ENCODE measurements around the gene PMEL. TPM values are rescaled to one million over a fixed set of nuclear protein-coding genes. Genes with fewer than 3 reads are reported as not detected.
A peak's percentile ranks its signal among the peaks of the same experiment; 100 is the strongest.
"Not testable (repeated sequence)": the region's sequence is repeated elsewhere in the genome, so short reads cannot be mapped to it uniquely, and the experiment has no call there.

PMEL gene
- total and polyA plus RNA-seq, 4 donors, result 0.70 to 8.8 (median 1.1) TPM

GRCh38 chr12:55985341-55985740 lies 19.5 kb upstream of the PMEL start:
- Histone ChIP-seq H3K27ac (ENCODE audit: low read depth, low read length) (no peak overlapping the region), H3K4me1 (ENCODE audit: control insufficient read depth, insufficient read depth, low read length) (no peaks in the 10 kb centered on the region), H3K36me3 (ENCODE audit: control insufficient read depth, insufficient read depth, low read length) (peaks cover 61% of the 10 kb centered on the region), H3K9me3 (ENCODE audit: control insufficient read depth, insufficient read depth, low read length) (no peaks in the 10 kb centered on the region), H3K27me3 (ENCODE audit: control insufficient read depth, insufficient read depth, low read length) (no peaks in the 10 kb centered on the region), H3K4me3 (ENCODE audit: low read depth, low read length) (no peak overlapping the region)
- DNase-seq (ENCODE audit: low read depth in 4 of 6, low spot score in 6 of 6), result no peak
- 100% methylated on average over 1 of the region's 4 CpGs for WGBS (ENCODE audit: insufficient coverage)

- Histone ChIP-seq H3K9me3 (ENCODE audit: control insufficient read depth, insufficient read depth, low read length) (no peaks in the 10 kb centered on the region), H3K4me3 (ENCODE audit: low read depth, low read length) (no peak overlapping the region), H3K36me3 (ENCODE audit: control insufficient read depth, insufficient read depth, low read length) (peaks cover 61% of the 10 kb centered on the region), H3K27ac (ENCODE audit: low read depth, low read length) (no peak overlapping the region), H3K27me3 (ENCODE audit: control insufficient read depth, insufficient read depth, low read length) (no peaks in the 10 kb centered on the region), H3K4me1 (ENCODE audit: control insufficient read depth, insufficient read depth, low read length) (no peaks in the 10 kb centered on the region)
- no CpG with 5 or more reads among the region's 2 CpGs for WGBS (ENCODE audit: insufficient coverage)
- no peak for DNase-seq (ENCODE audit: low read depth in 4 of 6, low spot score in 6 of 6)
Observed at GRCh38 chr12:55984861-55985260, 19.0 kb upstream of the PMEL start.

GRCh38 chr12:55983232-55983842 lies 17.5 kb upstream of the PMEL start:
- Histone ChIP-seq H3K9me3 (ENCODE audit: control insufficient read depth, insufficient read depth, low read length) (no peaks in the 10 kb centered on the region), H3K27me3 (ENCODE audit: control insufficient read depth, insufficient read depth, low read length) (no peaks in the 10 kb centered on the region), H3K4me3 (ENCODE audit: low read depth, low read length) (no peak overlapping the region), H3K36me3 (ENCODE audit: control insufficient read depth, insufficient read depth, low read length) (peaks cover 47% of the 10 kb centered on the region), H3K4me1 (ENCODE audit: control insufficient read depth, insufficient read depth, low read length) (no peaks in the 10 kb centered on the region), H3K27ac (ENCODE audit: low read depth, low read length) (no peak overlapping the region)
- DNase-seq (ENCODE audit: low read depth in 4 of 6, low spot score in 6 of 6), result no peak
- WGBS (ENCODE audit: insufficient coverage), result 100% methylated on average over 2 of the region's 4 CpGs

- Histone ChIP-seq H3K4me3 (ENCODE audit: low read depth, low read length) (no peak overlapping the region), H3K27me3 (ENCODE audit: control insufficient read depth, insufficient read depth, low read length) (no peaks in the 10 kb centered on the region), H3K4me1 (ENCODE audit: control insufficient read depth, insufficient read depth, low read length) (no peaks in the 10 kb centered on the region), H3K9me3 (ENCODE audit: control insufficient read depth, insufficient read depth, low read length) (no peaks in the 10 kb centered on the region), H3K36me3 (ENCODE audit: control insufficient read depth, insufficient read depth, low read length) (peaks cover 45% of the 10 kb centered on the region), H3K27ac (ENCODE audit: low read depth, low read length) (no peak overlapping the region)
- DNase-seq (ENCODE audit: low read depth in 4 of 6, low spot score in 6 of 6), result no peak
- WGBS (ENCODE audit: insufficient coverage), result 82% methylated on average over 2 of the region's 3 CpGs
Observed at GRCh38 chr12:55982319-55982936, 16.6 kb upstream of the PMEL start.

GRCh38 chr12:55981882-55982281 lies 16.0 kb upstream of the PMEL start:
- H3K9me3 ChIP-seq (ENCODE audit: control insufficient read depth, insufficient read depth, low read length); H3K4me3 ChIP-seq (ENCODE audit: low read depth, low read length); H3K27me3 ChIP-seq (ENCODE audit: control insufficient read depth, insufficient read depth, low read length); H3K27ac ChIP-seq (ENCODE audit: low read depth, low read length); DNase-seq (ENCODE audit: low read depth in 4 of 6, low spot score in 6 of 6); H3K4me1 ChIP-seq (ENCODE audit: control insufficient read depth, insufficient read depth, low read length): not testable (repeated sequence)
- peaks cover 40% of the 10 kb centered on the region for H3K36me3 ChIP-seq (ENCODE audit: control insufficient read depth, insufficient read depth, low read length)
- WGBS (ENCODE audit: insufficient coverage), result 96% methylated on average over 3 of the region's 5 CpGs

GRCh38 chr12:55979069-55979468 lies 13.2 kb upstream of the PMEL start:
- Histone ChIP-seq H3K4me3 (ENCODE audit: low read depth, low read length) (no peak overlapping the region), H3K36me3 (ENCODE audit: control insufficient read depth, insufficient read depth, low read length) (peaks cover 25% of the 10 kb centered on the region), H3K27me3 (ENCODE audit: control insufficient read depth, insufficient read depth, low read length) (no peaks in the 10 kb centered on the region), H3K9me3 (ENCODE audit: control insufficient read depth, insufficient read depth, low read length) (no peaks in the 10 kb centered on the region), H3K4me1 (ENCODE audit: control insufficient read depth, insufficient read depth, low read length) (peaks cover 3% of the 10 kb centered on the region), H3K27ac (ENCODE audit: low read depth, low read length) (no peak overlapping the region)
- WGBS (ENCODE audit: insufficient coverage), result 100% methylated on average over 1 of the region's 3 CpGs
- DNase-seq (ENCODE audit: low read depth in 4 of 6, low spot score in 6 of 6), result no peak

GRCh38 chr12:55978393-55978792 lies 12.6 kb upstream of the PMEL start:
- DNase-seq (ENCODE audit: low read depth in 4 of 6, low spot score in 6 of 6), result no peak
- Histone ChIP-seq H3K27me3 (ENCODE audit: control insufficient read depth, insufficient read depth, low read length) (no peaks in the 10 kb centered on the region), H3K4me3 (ENCODE audit: low read depth, low read length) (no peak overlapping the region), H3K36me3 (ENCODE audit: control insufficient read depth, insufficient read depth, low read length) (peaks cover 18% of the 10 kb centered on the region), H3K4me1 (ENCODE audit: control insufficient read depth, insufficient read depth, low read length) (peaks cover 3% of the 10 kb centered on the region), H3K9me3 (ENCODE audit: control insufficient read depth, insufficient read depth, low read length) (no peaks in the 10 kb centered on the region), H3K27ac (ENCODE audit: low read depth, low read length) (no peak overlapping the region)
- WGBS (ENCODE audit: insufficient coverage), result 95% methylated on average over 7 of the region's 7 CpGs

- H3K27me3 ChIP-seq (ENCODE audit: control insufficient read depth, insufficient read depth, low read length), result no peaks in the 10 kb centered on the region
- H3K27ac ChIP-seq (ENCODE audit: low read depth, low read length), result peak overlapping the region; percentile 90
- H3K4me1 ChIP-seq (ENCODE audit: control insufficient read depth, insufficient read depth, low read length), result peaks cover 3% of the 10 kb centered on the region
- peaks cover 8% of the 10 kb centered on the region for H3K36me3 ChIP-seq (ENCODE audit: control insufficient read depth, insufficient read depth, low read length)
- H3K4me3 ChIP-seq (ENCODE audit: low read depth, low read length), result peak overlapping the region; percentile 88
- DNase-seq (ENCODE audit: low read depth in 4 of 6, low spot score in 6 of 6), result no peak
- 0% methylated on average over 15 of the region's 15 CpGs for WGBS (ENCODE audit: insufficient coverage)
- H3K9me3 ChIP-seq (ENCODE audit: control insufficient read depth, insufficient read depth, low read length), result no peaks in the 10 kb centered on the region
Observed at GRCh38 chr12:55974308-55974730, 8.5 kb upstream of the PMEL start.

- WGBS (ENCODE audit: insufficient coverage), result 0% methylated on average over 34 of the region's 39 CpGs
- H3K36me3 ChIP-seq (ENCODE audit: control insufficient read depth, insufficient read depth, low read length), result peaks cover 8% of the 10 kb centered on the region
- peak within 1 kb of the TSS; percentile 94 for H3K27ac ChIP-seq (ENCODE audit: low read depth, low read length)
- peak; percentile 99 to 100 (median 100) for DNase-seq (ENCODE audit: low read depth in 4 of 6, low spot score in 6 of 6)
- H3K4me3 ChIP-seq (ENCODE audit: low read depth, low read length), result peak within 1 kb of the TSS; percentile 88
- H3K4me1 ChIP-seq (ENCODE audit: control insufficient read depth, insufficient read depth, low read length), result peaks cover 3% of the 10 kb centered on the region
- no peaks in the 10 kb centered on the region for H3K27me3 ChIP-seq (ENCODE audit: control insufficient read depth, insufficient read depth, low read length)
- no peaks in the 10 kb centered on the region for H3K9me3 ChIP-seq (ENCODE audit: control insufficient read depth, insufficient read depth, low read length)
Observed at GRCh38 chr12:55973599-55974307, 7.9 kb upstream of the PMEL start, which contains the start of gene RAB5B. Gene RAB5B, plus strand, starts transcription at chr12:55974078. Its CDS starts 12,883 bp downstream, at chr12:55986961.

Data from spinal cord (tissue), 10 donors.